Panc1 (cell line): ENCODE measurements around the gene C2orf42. TPM values are rescaled to one million over a fixed set of nuclear protein-coding genes. Genes with fewer than 3 reads are reported as not detected.

Experiments used
- ATAC-seq: fragments of 200-7000 bp; cut with Tn5 transposase; 2 replicates; pipeline ENCODE4 v1.9.1; 2020; ENCODE audit warnings: mild to moderate bottlenecking, moderate library complexity
- BruUV-seq: library from RNA; stranded (reverse); fragments of 400-500 nt; replicated peaks from 2 replicates; lab custom pipeline; 2021; lab: Mats Ljungman, UMichigan
- CTCF ChIA-PET: fragments of 300-600 bp; sonication (Branson Sonifier 250); formaldehyde crosslinking; loops from one replicate; lab custom pipeline; 2022; ENCODE audit warnings: antibody characterized with exemption; lab: Charles Lee
- POLR2A ChIA-PET: fragments of 300-600 bp; sonication (Branson Sonifier 250); formaldehyde crosslinking; loops from one replicate; lab custom pipeline; 2022; ENCODE audit warnings: antibody characterized with exemption; lab: Charles Lee
- DNase-seq: peaks from one replicate; pipeline ENCODE4 v3.0.0-alpha.2; 2010; ENCODE audit warnings: low read depth, low spot score
- H3K27ac ChIP-seq: 2 replicates; pipeline ENCODE4 v1.5.1; 2011; ENCODE audit warnings: mild to moderate bottlenecking, low read length, inconsistent platforms
- H3K27me3 ChIP-seq: fragments of 200-500 bp; sonication (Bioruptor generic); 2 replicates; pipeline ENCODE4 v1.6.0; 2014; ENCODE audit warnings: low read length, inconsistent platforms; ENCODE audit not compliant: control insufficient read depth, insufficient read depth
- H3K36me3 ChIP-seq: fragments of 200-500 bp; sonication (Bioruptor generic); 2 replicates; pipeline ENCODE4 v1.5.1; 2014; ENCODE audit warnings: inconsistent platforms, mild to moderate bottlenecking, low read length, moderate library complexity; ENCODE audit not compliant: control insufficient read depth, insufficient read depth
- H3K4me1 ChIP-seq: 2 replicates; pipeline ENCODE4 v1.5.1; 2011; ENCODE audit warnings: inconsistent platforms, mild to moderate bottlenecking, low read length, moderate library complexity; ENCODE audit not compliant: control insufficient read depth, insufficient read depth
- H3K4me3 ChIP-seq, 2 experiments: 2 replicates each; pipeline ENCODE4 v1.5.1; 2011 to 2012; ENCODE audit warnings: low read depth in 2 of 2, low read length in 2 of 2, mild to moderate bottlenecking in 2 of 2, inconsistent platforms in 1 of 2, moderate library complexity in 1 of 2
- H3K9me3 ChIP-seq: fragments of 200-500 bp; sonication (Bioruptor generic); 2 replicates; pipeline ENCODE4 v1.5.1; 2014; ENCODE audit warnings: low read depth, mild to moderate bottlenecking, inconsistent platforms, low read length, moderate library complexity; ENCODE audit not compliant: control insufficient read depth, insufficient read depth
- POLR2AphosphoS5 ChIP-seq: IDR thresholded peaks from 2 replicates; pipeline ENCODE4 v1.6.1; 2012; ENCODE audit warnings: mild to moderate bottlenecking, low read depth, low read length, moderate library complexity
- REST ChIP-seq, 2 experiments: IDR thresholded peaks; 2 replicates each; pipeline ENCODE4 v1.6.1; 2011 to 2012; ENCODE audit warnings: low read depth in 2 of 2, control low read depth in 1 of 2, low read length in 1 of 2, mild to moderate bottlenecking in 1 of 2, moderate library complexity in 1 of 2; ENCODE audit not compliant: insufficient read depth in 1 of 2
- SIN3A ChIP-seq: IDR thresholded peaks from 2 replicates; pipeline ENCODE4 v1.6.1; 2012; ENCODE audit warnings: low read depth, mild to moderate bottlenecking, low read length, moderate library complexity, borderline replicate concordance; ENCODE audit not compliant: insufficient read depth
- TCF7L2 ChIP-seq: IDR thresholded peaks from 2 replicates; pipeline ENCODE4 v1.6.1; 2011; ENCODE audit warnings: mild to moderate bottlenecking, low read depth, low read length, inconsistent platforms
- in situ Hi-C: cut with HindIII; loops from 2 replicates; pipeline ENCODE4 v1.10.0; 2016; ENCODE audit warnings: low sequenced_read_pairs, low pct_unique_long_range_greater_than_20kb
- intact Hi-C: fragments of 100-400 bp; cut with micrococcal nuclease; formaldehyde crosslinking; loops from one replicate; pipeline ENCODE4 v1.10.0; 2022; ENCODE audit not compliant: unreplicated experiment
- total RNA-seq: library from RNA; stranded (reverse); gene quantifications from one replicate; pipeline ENCODE4 v1.2.1, GENCODE V29; 2021; ENCODE audit not compliant: unreplicated experiment
- TF ChIP-seq, protein P1 (sequence below): fragments of 450-650 bp; IDR thresholded peaks from 2 replicates; pipeline ENCODE4 v1.5.1; 2017; ENCODE audit warnings: mild to moderate bottlenecking

The C2orf42 gene
- total RNA-seq, 1 experiment from 2014 or later, result 15.4 TPM

DNA sequence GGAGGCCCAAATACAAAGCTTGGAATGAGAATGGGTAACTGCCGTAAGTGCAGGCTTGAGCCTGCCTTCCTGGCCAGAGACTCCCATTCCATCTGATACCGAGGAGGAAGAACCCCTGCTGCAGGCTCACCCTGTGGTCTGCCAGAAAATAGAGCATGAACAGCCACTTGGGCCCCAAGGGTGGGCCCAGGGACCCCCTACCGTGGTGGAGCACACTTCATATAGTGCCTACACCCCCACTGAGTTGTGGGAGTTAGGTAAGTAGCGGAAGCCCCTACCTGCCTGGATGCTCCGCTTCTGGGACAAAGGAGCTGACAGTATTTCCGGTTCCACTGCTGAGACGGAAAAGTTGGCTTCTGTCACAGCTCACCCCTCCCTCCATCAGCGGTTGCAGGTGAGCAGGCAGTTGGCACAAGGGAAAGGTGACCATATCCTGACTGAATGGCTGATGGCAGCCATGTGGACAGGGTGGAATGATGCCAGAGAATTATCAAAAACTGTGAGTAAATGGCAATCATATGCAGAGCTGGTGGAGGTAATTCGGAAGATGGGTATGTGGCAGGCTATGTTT is 11.5 kb upstream of the C2orf42 start:
- ATAC-seq, result no peak
- in situ Hi-C loops (no loop called here), intact Hi-C loops (no loop called here)
- BruUV-seq, result no TSS peak
- H3K9me3 ChIP-seq, result no peaks in the 10 kb centered on the region
- CTCF ChIA-PET, result no interaction called here
- POLR2A ChIA-PET, result no interaction called here
- no peaks in the 10 kb centered on the region for H3K4me1 ChIP-seq
- DNase-seq, result no peak
- no peak for TF ChIP-seq REST (IDR thresholded peaks at IDR 0.05; ENCODE audit: insufficient read depth in 1 of 2, low read depth in 2 of 2, low read length in 1 of 2)
- TF ChIP-seq SIN3A, result no peak
- no peak; the same call in 1 of the 2 replicates for TF ChIP-seq POLR2AphosphoS5
- TF ChIP-seq TCF7L2, result no peak
- TF ChIP-seq, protein P1, sequence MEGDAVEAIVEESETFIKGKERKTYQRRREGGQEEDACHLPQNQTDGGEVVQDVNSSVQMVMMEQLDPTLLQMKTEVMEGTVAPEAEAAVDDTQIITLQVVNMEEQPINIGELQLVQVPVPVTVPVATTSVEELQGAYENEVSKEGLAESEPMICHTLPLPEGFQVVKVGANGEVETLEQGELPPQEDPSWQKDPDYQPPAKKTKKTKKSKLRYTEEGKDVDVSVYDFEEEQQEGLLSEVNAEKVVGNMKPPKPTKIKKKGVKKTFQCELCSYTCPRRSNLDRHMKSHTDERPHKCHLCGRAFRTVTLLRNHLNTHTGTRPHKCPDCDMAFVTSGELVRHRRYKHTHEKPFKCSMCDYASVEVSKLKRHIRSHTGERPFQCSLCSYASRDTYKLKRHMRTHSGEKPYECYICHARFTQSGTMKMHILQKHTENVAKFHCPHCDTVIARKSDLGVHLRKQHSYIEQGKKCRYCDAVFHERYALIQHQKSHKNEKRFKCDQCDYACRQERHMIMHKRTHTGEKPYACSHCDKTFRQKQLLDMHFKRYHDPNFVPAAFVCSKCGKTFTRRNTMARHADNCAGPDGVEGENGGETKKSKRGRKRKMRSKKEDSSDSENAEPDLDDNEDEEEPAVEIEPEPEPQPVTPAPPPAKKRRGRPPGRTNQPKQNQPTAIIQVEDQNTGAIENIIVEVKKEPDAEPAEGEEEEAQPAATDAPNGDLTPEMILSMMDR, result no peak
- H3K4me3 ChIP-seq, result no peak overlapping the region
- no peak overlapping the region for H3K27ac ChIP-seq
- no peaks in the 10 kb centered on the region for H3K27me3 ChIP-seq
- H3K36me3 ChIP-seq, result no peaks in the 10 kb centered on the region

- Histone ChIP-seq H3K27me3 (no peaks in the 10 kb centered on the region), H3K9me3 (no peaks in the 10 kb centered on the region), H3K27ac (no peak overlapping the region), H3K36me3 (no peaks in the 10 kb centered on the region), H3K4me3 (no peak overlapping the region), H3K4me1 (no peaks in the 10 kb centered on the region)
- ATAC-seq, result no peak
- ChIA-PET CTCF (no interaction called here), POLR2A (no interaction called here)
- DNase-seq, result no peak
- intact Hi-C loops, result no loop called here
- no TSS peak for BruUV-seq
- in situ Hi-C loops, result no loop called here
- no peak for TF ChIP-seq POLR2AphosphoS5
- no peak for TF ChIP-seq TCF7L2
- TF ChIP-seq, protein P1, result no peak
These were observed 11.0 kb upstream of the C2orf42 start for GRCh38 chr2:70201831-70202230.
